Skin of body (tissue), 2 donors: ENCODE measurements around the gene TMEM98. TPM values are rescaled to one million over a fixed set of nuclear protein-coding genes. Genes with fewer than 3 reads are reported as not detected.
"Not testable (repeated sequence)": the region's sequence is repeated elsewhere in the genome, so short reads cannot be mapped to it uniquely, and the experiment has no call there.

Source experiments
- DNase-seq: peaks from one replicate; lab custom pipeline; 2025; lab: John Stamatoyannopoulos, UW
- total RNA-seq: library from RNA; depleted of rRNA; stranded (reverse); fragments of >200 nt; gene quantifications from one replicate; pipeline ENCODE4 v1.2.3, GENCODE V29; 2014

The TMEM98 gene, protein sequence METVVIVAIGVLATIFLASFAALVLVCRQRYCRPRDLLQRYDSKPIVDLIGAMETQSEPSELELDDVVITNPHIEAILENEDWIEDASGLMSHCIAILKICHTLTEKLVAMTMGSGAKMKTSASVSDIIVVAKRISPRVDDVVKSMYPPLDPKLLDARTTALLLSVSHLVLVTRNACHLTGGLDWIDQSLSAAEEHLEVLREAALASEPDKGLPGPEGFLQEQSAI
- total RNA-seq, result 71.0 TPM

DNA sequence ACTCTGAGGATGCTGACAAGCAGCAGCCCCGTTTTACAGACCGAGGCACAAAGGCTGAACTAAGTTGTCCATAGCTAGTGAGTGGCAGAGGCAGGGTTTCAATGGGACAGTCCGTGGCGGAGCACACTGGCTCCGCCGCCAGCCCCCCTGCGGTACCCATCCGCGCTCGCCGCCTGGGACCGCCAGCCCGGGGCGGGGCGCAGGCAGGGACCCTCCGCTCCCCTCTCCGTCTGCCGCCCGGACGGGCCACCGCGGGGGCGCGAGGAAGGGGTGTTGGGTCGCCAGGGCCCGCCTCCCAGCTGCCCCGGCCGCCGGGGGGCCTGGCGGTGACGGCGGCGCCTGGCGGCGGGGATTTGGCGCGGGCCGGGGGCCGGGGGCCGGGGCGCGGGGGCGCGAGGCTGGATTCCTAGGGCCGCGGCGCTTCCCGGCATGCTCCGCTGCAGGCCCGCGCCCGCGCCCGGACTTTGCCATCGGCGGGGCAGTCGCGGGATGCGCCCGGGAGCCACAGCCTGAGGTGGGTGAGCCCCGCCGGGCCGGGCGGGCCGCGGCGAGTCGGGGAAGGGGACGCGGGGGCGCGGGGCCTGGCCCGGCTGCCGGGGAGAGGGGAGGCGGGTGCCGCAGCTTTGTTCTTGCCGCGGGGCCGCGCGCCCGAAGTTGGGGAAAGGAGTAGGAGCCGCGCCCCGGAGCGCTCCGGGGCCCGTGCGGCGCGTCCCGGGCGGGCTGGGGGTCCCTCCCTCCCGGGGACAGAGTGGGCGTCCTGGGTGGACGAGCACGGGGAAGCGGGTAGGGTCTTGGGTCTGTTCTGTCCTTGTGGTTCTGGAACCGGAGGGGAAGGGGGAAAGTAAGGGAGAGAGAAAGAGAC is at the start of gene TMEM98:
Gene TMEM98 (plus strand): TSS at position 430 of the 862 bp plus-strand sequence. CDS start 3,376 bp downstream, outside the sequence.
- DNase-seq, result no peak

DNA sequence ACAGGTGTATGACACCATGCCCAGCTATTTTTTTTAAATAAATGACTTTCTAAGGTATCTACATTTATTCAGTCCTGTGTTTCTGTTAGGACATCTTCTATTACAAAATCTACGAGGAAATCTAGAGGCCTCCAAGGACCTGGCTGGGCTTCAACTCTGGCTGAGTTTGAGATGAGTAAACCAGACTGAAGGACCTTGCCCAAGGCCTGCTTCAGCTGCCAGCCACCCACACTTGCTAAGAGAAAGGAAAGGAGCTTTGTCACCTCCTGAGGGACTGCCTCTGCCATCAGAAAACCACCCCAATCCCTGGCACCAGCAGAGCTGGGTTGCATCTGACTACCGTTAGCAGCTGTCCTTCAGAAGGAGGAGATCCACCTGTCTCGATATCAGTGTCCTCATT is 49.7 kb upstream of the TMEM98 start:
- no peak for DNase-seq

DNA sequence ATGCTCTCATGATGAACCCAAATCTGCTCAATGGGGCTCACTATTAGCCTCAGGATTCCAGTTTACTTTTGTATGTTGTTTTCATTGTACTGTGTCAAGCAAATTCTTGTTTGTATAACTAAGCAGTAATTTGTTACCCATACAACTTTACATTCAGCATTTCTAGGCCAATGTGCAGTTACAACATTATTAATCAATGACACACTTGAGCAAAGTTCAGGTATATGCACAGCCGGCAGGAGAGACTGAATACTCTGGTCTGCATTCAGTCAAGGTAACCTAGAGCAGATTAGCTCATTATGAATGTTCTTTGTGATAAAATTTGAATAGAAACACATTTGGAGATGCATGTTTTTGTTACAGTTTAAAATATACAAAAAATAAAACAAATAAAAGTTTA is 48.8 kb upstream of the TMEM98 start:
- DNase-seq, result no peak

GRCh38 chr17:32880671-32881453 is 47.1 kb upstream of the TMEM98 start:
- no peak for DNase-seq

DNA sequence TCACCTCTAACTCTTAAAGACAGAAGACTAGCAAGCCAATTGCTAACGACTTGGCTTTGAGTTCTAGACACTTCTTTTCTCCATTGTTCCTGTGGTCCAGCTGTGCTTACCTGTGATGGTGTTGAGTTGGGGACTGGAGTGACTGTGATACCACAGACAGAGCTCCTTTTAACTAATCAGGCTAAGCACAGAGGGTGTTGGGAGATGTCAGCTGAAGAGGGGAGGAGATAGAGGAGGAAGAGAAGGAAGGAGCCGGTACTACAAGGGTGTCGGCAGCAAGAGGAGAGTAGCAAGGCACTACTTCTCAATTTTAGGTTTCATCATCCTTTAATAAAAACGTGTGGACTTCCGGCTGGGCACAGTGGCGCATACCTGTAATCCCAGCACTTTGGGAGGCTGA is 45.9 kb upstream of the TMEM98 start:
- no peak for DNase-seq

DNA sequence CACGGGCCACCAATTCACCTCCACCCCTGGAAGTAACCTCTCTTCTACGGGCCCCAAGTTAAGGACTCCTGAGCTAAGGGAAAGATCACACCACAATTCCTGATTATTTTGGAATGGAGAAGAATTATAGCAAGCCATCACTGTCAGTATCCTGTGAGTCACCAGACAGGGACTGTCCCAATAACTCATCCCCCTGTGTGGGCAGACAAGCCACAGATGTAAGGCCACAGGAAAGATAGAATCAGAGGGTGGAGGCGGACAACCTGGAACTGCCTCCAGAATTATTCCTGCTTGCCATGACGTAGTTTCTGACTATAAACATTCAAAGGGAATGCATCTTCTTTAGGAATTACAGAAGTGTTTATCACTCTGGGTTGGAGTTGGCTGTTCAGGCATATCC is 45.2 kb upstream of the TMEM98 start:
- DNase-seq, result no peak

DNA sequence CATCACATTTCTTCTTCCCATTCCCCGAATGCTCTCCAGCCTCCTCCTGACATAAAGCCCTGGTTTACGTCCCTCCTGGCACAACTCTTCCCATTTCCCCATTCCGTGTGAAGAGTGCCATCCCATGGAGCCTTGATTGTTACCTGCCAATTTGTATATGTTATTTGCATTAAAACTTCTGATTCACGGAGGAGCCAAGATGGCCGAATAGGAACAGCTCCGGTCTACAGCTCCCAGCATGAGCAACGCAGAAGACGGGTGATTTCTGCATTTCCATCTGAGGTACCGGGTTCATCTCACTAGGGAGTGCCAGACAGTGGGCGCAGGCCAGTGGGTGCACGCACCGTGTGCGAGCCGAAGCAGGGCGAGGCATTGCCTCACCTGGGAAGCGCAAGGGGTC is 41.0 kb upstream of the TMEM98 start:
- not testable (repeated sequence) for DNase-seq

GRCh38 chr17:32887410-32887809 is 40.5 kb upstream of the TMEM98 start:
- not testable (repeated sequence) for DNase-seq

DNA sequence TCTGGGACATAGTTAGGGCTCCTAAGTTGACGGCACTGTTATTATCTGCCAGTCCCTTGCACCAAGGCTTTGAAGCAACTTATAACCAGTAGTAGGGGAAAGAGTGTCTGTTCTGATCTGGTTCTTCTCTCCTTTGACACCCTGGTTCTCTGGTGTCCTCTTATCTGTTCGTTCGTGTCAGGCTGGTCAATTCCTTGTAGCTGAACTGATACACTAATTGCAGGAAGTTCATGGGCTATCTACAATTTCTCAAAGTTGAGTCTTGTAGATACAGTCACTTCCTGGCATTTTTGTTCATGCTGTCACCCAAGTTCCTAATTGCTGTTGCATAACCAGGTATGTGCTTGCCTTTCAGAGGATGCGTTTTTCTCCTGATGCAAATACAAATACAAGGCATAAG is 33.7 kb upstream of the TMEM98 start:
- DNase-seq, result no peak

DNA sequence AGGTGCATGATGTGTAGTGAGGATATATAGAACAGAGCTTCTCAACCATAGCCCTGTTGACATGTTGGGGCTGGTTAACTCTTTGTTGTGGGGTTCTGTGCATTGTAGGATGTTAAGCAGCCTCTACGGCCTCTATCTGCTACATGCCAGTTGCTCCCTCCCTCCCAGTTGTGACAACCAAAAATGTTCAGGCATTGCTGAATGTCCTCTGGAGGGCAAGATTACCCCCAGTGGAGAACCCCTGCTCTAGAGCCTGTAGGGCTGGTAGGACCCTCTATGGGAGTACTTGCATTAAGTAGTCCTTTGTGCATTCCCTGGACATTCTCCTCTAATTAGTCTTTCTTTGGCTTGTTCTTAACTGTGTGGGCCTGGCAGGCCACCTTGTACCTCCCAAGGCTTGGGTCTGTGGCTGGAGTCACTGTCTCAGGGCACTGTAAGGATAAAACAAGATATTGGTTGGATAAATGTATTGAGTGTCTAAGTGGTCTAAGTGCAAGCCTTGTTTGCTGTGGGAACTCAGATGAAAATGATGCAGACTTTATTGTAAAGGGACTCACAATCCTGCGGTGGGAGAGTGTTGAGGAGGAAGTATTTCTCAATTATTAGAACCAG is 31.2 kb upstream of the TMEM98 start:
- no peak for DNase-seq

DNA sequence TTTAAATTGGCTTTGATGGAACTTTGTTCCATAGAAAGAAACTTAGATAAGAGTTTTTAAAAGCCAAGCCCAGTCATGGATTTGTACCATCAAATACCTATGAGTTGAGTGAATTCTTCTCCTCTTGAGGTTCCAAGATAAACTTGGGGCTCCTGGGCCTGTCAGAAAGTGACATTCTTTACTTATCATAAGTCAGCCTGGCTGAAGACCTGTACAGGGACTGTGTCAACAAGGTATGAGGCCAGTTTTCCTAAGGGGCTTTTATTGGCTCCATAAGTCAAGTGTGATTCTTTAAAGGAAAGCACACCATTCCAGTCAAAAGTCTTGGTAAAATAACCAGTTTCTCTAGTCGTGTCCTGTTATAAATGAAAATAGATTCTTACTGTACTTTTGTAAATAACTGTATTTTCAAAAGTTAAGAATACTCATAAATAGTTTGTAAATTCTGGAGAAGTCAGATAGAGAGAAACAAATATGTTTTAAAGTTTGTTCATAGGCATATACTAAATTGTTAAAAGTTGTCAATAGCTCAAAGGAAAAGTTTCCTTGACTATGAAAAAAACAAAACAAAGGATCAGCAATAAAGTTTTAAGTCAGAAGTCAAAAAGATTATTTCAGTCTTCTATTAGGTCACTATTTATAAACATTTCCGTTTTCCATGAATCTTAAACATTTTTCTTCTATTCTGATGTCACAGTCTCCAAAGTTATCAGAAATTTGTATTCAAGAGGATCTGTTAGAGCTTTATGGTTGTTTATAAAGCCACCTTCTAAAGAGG is 28.5 kb upstream of the TMEM98 start:
- no peak for DNase-seq

DNA sequence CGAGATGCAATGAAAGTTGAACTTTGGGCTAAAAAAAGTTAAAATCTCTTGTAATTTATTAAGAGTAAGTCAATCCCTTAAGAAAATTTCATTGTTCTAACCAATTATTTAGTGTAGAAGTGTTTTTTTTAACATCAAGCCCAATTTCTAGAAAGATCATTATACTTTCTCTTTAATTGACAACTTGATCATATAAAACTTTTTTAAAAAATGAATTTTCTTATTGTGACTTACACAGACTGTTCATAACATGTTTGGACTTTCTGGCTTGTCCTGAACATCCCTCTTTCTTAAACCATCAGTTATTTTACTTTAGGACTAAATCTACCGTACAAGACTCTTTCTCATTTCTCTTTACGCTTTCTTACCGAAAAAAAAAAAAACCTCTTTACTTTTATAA is 26.2 kb upstream of the TMEM98 start:
- no peak for DNase-seq

DNA sequence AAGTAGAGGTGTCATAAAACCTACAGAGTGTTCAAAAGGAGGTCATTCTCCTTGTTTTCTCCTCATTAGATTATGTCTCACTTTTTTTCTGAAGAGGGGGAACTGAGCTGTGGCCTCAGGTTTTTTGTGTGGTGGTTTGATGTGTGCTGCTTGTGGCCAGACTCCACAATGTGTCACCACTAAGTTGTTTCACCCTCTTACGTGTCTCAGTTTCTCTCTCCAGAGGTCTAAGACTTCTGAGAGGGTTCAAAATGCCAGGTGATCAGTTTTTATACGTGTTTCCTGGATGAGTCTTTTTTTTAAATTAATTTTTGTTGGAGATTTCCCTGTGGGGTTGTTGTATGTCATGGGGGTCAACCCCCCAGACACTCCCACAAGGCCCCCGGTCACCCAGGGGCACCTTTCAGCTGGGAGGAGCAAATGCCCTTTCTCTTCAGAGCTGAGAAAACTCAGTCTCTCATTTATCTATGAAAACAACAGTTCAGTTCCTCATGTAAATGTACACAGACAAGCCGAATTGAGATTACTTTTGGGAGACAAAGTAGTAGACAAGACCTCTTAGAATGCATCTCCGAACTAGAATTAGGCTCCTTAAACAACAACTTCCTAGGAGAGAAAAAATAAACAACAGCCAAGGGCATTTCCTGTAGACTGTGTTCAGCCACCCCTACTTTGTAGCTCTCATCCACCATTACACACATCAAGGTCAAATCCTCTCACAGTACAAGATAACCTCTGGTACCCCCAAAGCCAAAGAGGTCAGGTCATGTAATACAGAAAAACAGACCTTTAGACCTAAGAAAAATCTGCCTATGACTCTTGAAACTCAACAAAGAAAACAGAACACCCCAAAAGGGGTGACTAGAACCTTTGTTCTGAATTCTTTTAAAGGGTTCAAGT is 23.9 kb upstream of the TMEM98 start:
- DNase-seq, result no peak

DNA sequence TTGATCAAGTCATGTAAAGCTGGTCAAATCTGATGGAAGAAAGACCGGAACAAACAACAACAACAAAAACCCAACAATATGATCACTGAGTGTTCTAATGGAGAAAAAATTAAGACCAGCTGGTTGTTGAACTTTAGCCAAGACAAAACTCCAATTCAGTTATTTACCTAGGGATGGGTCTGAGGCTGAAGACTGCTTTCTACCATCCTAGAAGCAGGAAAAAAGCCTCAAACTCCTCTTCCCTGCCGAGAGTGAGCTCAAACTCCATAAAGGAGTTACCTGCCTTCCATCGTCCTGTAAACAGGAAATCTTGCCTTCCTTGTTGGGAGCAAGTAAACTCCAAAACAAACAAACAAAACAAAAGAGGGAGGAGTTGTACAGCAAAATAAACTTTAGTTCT is 23.1 kb upstream of the TMEM98 start:
- no peak for DNase-seq

GRCh38 chr17:32907583-32907982 is 20.4 kb upstream of the TMEM98 start:
- DNase-seq, result no peak

GRCh38 chr17:32909787-32910369 is 18.1 kb upstream of the TMEM98 start:
- peak; percentile 35 for DNase-seq

GRCh38 chr17:32910769-32911168 is 17.2 kb upstream of the TMEM98 start:
- no peak for DNase-seq

GRCh38 chr17:32912218-32912897 is 15.6 kb upstream of the TMEM98 start:
- peak; percentile 40 for DNase-seq

DNA sequence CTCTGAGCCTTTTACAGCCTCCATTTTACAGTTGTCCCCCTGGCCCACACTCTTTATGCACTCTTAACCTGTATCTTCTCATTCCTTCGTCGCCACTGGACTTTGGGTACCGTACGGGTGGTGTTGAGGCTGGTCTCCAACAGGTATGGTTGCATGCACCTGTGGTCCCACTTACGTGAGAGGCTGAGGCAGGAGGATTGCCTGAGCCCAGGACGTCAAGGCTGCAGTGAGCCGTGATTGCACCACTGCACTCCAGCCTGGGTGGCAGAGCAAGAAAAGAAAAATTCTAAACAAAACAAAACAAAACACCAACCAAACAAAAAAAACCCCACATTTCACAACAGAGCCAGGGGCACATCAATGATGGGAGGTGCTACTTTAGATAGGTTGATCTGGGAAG is 14.4 kb upstream of the TMEM98 start:
- no peak for DNase-seq
